ENCODE measurements around the gene FLOT1. TPM values are rescaled to one million over a fixed set of nuclear protein-coding genes. Genes with fewer than 3 reads are reported as not detected.

The FLOT1 gene
- total and polyA plus RNA-seq, 9 of the 15 experiments (the other 6 are each of a cell fraction or from before 2014, with no cell fraction given): 11.7 to 149 (median 118) TPM

- TF ChIP-seq, protein P1, sequence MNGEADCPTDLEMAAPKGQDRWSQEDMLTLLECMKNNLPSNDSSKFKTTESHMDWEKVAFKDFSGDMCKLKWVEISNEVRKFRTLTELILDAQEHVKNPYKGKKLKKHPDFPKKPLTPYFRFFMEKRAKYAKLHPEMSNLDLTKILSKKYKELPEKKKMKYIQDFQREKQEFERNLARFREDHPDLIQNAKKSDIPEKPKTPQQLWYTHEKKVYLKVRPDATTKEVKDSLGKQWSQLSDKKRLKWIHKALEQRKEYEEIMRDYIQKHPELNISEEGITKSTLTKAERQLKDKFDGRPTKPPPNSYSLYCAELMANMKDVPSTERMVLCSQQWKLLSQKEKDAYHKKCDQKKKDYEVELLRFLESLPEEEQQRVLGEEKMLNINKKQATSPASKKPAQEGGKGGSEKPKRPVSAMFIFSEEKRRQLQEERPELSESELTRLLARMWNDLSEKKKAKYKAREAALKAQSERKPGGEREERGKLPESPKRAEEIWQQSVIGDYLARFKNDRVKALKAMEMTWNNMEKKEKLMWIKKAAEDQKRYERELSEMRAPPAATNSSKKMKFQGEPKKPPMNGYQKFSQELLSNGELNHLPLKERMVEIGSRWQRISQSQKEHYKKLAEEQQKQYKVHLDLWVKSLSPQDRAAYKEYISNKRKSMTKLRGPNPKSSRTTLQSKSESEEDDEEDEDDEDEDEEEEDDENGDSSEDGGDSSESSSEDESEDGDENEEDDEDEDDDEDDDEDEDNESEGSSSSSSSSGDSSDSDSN (IDR thresholded peaks at IDR 0.05; ENCODE audit: borderline replicate concordance in 1 of 2, low read depth in 2 of 2, low read length in 2 of 2): no peak
- TF ChIP-seq ZKSCAN1 (IDR thresholded peaks at IDR 0.05; ENCODE audit: low read depth, low read length) (no peak), ARID2 (IDR thresholded peaks at IDR 0.05) (peak; percentile 73; the same call in 1 of the 2 replicates), TAF7 (tag; IDR thresholded peaks at IDR 0.05) (no peak), CEBPG (CRISPR knock-in tag; IDR thresholded peaks at IDR 0.05) (no peak), CEBPG (tag; conservative IDR thresholded peaks at IDR 0.05 in 1 of 2, IDR thresholded peaks at IDR 0.05 in 1 of 2) (no peak), ZNF140 (CRISPR knock-in tag; IDR thresholded peaks at IDR 0.05) (no peak), SAFB2 (IDR thresholded peaks at IDR 0.05; ENCODE audit: borderline replicate concordance, low read depth, low read length, severe bottlenecking) (no peak), HMGN3 (IDR thresholded peaks at IDR 0.05; ENCODE audit: borderline replicate concordance, extremely low read depth, insufficient read length, low read depth, low read length) (no peak), CEBPZ (IDR thresholded peaks at IDR 0.05; ENCODE audit: borderline replicate concordance, low read depth, low read length) (no peak), SNIP1 (IDR thresholded peaks at IDR 0.05; ENCODE audit: low read depth) (no peak), TCF7L2 (IDR thresholded peaks at IDR 0.05; ENCODE audit: low read depth, low read length) (no peak), RBM34 (IDR thresholded peaks at IDR 0.05; ENCODE audit: borderline replicate concordance, insufficient read depth, low read length) (no peak), RFX5 (IDR thresholded peaks at IDR 0.05; ENCODE audit: low read depth, low read length) (no peak), DDX20 (tag; IDR thresholded peaks at IDR 0.05; ENCODE audit: low read depth) (no peak), TAL1 (IDR thresholded peaks at IDR 0.05) (no peak), CC2D1A (IDR thresholded peaks at IDR 0.05) (peak; percentile 79), MTA2 (IDR thresholded peaks at IDR 0.05; ENCODE audit: low read depth) (no peak), NFE2 (IDR thresholded peaks at IDR 0.05; ENCODE audit: low read depth) (peak; percentile 28; the same call in 1 of the 2 replicates), ZNF778 (CRISPR knock-in tag; IDR thresholded peaks at IDR 0.05) (no peak), ETS2 (tag; IDR thresholded peaks at IDR 0.05; ENCODE audit: borderline replicate concordance, poor library complexity, severe bottlenecking) (no peak), SRSF9 (IDR thresholded peaks at IDR 0.05; ENCODE audit: borderline replicate concordance, low read depth, low read length) (no peak)
Measured at GRCh38 chr6:30722280-30723112, 20.0 kb downstream of the FLOT1 start (continued).
